ENCODE data around the gene FAHD1.

Gene FAHD1

GRCh38 chr16:1817276-1817589 is 9.8 kb upstream of the FAHD1 start:
- ATAC-seq (no peak), DNase-seq (no peak)

GRCh38 chr16:1817716-1818115 is 9.3 kb upstream of the FAHD1 start:
- ATAC-seq (no peak), DNase-seq (no peak)

GRCh38 chr16:1818204-1818872 is 8.7 kb upstream of the FAHD1 start:
- ATAC-seq = no peak
- DNase-seq = no peak

- ATAC-seq (no peak), DNase-seq (no peak)
Measured at GRCh38 chr16:1818873-1819525, 8.0 kb upstream of the FAHD1 start.

GRCh38 chr16:1819611-1820010 is 7.4 kb upstream of the FAHD1 start:
- DNase-seq = no peak
- no peak for ATAC-seq

- DNase-seq (no peak), ATAC-seq (no peak)
Measured at GRCh38 chr16:1820096-1820945, 6.7 kb upstream of the FAHD1 start.

- no peak for ATAC-seq
- DNase-seq = no peak
Measured at GRCh38 chr16:1820946-1821290, 6.1 kb upstream of the FAHD1 start.

GRCh38 chr16:1821861-1822611 is 5.0 kb upstream of the FAHD1 start:
- no peak for DNase-seq
- ATAC-seq = no peak

GRCh38 chr16:1822801-1823200 is 4.2 kb upstream of the FAHD1 start:
- no peak for ATAC-seq
- DNase-seq = no peak

GRCh38 chr16:1823821-1824220 is 3.2 kb upstream of the FAHD1 start:
- no peak for ATAC-seq
- DNase-seq = peak; percentile 28

- DNase-seq (no peak), ATAC-seq (no peak)
Measured at GRCh38 chr16:1825381-1825863, 1.6 kb upstream of the FAHD1 start.

- DNase-seq = peak; percentile 62
- peak; percentile 77 for ATAC-seq
Measured at GRCh38 chr16:1825864-1826690, 929 bp upstream of the FAHD1 start.

- no peak for ATAC-seq
- no peak for DNase-seq
Measured at GRCh38 chr16:1828645-1829410, 1.8 kb downstream of the FAHD1 start.

- DNase-seq (no peak), ATAC-seq (no peak)
Measured at GRCh38 chr16:1830213-1830612, 3.2 kb downstream of the FAHD1 start.

GRCh38 chr16:1831186-1832075 is 4.4 kb downstream of the FAHD1 start:
- ATAC-seq (no peak), DNase-seq (no peak)

GRCh38 chr16:1832838-1833454 is 5.9 kb downstream of the FAHD1 start:
- DNase-seq = no peak
- no peak for ATAC-seq

- ATAC-seq = no peak
- DNase-seq = no peak
Measured at GRCh38 chr16:1834096-1834495, 7.1 kb downstream of the FAHD1 start.

GRCh38 chr16:1839554-1839953 is 12.5 kb downstream of the FAHD1 start:
- no peak for DNase-seq
- ATAC-seq = no peak

- DNase-seq (no peak), ATAC-seq (no peak)
Measured at GRCh38 chr16:1845985-1846384, 19.0 kb downstream of the FAHD1 start.
